Stimulated activated CD4-positive, alpha-beta T cell treated with anti-CD3 and anti-CD28 coated beads, Interleukin-15, amount 100 ng/mL, for 48 hours (primary cell): ENCODE results near the gene AGRN.
"Not testable (repeated sequence)": the region's sequence is repeated elsewhere in the genome, so short reads cannot be mapped to it uniquely, and the experiment has no call there.

Source experiments
- DNase-seq, 2 donors: peaks; one replicate each; pipeline ENCODE4 v3.0.0-alpha.2; 2020; ENCODE audit warnings: low read depth in 2 of 2

AGRN gene

DNA sequence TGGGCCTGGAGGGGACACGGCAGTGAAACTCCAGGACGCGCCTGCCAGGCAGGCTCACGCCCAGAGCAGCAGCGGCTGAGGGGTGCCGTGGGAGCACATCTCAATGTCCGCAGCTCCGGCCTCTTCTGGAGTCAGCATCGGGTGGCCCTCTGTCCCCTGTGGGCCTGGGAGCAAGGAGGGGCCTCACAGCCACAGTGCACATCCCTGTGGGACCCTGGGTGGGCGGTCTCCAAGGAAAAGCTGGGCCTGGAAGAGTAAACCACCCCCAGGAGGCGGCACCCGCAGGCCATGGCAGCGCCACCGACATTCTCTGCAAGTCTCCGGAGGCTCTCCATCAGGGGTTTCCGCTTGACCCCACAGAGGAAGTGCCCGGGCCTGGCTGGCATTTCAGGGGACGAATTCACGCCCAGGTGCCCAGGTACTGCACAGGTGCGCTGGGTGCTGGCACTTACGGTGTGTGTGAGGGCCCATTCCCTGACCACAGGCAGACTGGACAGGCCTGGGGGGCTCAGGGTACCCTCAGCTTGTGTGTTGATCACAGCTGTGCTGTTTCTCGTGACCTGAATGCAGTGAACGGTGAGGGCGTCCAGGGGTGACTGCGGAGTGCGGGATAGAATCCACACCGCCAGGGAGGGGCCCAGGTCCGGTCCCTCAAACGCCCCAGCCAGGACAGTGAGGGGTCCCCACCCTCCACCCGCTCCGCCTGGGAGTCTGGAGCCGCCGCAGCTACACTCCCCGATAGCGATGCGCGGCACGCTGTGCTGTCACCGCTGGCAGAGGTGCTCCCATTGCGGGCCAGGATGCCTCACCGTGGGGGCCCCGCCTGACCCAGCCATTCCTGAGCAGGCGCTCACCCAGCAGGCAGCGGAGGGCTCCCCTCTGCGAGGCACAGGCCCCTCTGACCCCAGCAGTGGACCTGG lies 70.8 kb downstream of the AGRN start:
- DNase-seq = no peak

- no peak for DNase-seq
These were observed 71.6 kb downstream of the AGRN start for GRCh38 chr1:1091344-1092148.

DNA sequence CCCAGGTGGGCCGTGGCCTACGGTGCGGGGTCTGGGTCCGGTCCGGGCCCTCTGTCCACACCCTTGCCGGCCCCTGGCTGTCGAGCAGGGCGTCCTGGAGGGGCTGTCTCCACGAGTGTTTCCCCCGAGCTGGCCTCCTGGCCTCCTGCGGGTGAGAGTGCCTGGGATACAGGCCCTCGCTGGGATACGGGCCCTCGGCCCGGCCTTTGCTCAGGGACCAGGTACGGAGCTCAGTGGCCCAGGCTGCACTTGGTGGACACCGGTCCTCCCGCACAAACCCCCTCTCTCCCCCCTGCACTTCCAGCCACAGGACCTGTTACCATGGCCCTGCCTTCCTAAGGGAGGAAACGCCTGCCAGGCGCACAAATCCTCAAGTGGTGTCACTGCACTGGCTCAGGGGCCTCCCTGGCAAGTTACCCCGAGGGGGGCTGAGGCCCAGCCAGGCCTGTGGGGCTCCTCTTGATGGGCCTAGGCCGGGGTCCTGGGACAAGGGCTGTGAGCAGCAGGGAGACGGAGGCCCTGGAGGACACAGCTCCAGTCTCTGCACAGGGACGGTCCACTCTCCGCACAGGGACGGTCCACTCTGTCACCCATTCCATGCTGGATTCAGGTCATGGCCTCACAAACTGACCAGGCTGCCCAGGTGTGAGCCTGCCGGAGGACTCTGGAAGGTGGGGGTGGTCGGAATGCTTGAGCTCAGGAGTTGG lies 72.4 kb downstream of the AGRN start:
- DNase-seq = no peak

DNA sequence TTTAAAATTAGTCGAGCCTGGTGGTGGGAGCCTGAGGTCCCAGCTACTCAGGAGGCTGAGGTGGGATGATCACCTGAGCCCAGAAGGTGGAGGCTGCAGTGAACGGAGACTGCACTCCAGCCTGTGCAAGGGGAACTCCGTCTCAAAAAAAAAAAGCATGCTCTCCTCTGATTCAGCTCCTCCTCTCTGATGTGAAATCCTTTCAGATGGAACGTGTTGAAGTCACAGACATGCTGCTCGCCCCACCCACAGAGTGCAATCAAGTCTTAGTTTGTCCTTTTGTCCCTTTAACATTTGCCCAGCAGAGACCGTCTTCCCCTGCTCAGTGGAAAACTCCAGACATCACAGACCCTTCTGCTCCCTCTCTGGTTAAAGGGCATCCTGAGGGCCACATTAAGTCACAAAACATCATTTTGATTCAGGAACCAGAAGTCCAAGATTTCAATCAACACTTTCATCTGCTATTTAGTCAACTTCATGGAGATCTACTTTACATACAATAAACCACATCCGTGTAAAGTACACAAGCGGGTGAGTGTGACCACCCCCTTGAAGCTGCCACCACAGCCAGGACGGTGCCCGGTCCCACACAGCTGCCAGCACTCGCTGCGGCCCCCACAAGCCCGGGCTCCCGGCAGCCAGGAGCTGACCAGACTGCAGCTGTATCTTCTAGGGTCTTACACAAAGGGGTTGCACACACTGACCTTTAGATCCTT lies 73.1 kb downstream of the AGRN start:
- no peak for DNase-seq

- DNase-seq = no peak
These were observed 73.7 kb downstream of the AGRN start for GRCh38 chr1:1093610-1093943.

DNA sequence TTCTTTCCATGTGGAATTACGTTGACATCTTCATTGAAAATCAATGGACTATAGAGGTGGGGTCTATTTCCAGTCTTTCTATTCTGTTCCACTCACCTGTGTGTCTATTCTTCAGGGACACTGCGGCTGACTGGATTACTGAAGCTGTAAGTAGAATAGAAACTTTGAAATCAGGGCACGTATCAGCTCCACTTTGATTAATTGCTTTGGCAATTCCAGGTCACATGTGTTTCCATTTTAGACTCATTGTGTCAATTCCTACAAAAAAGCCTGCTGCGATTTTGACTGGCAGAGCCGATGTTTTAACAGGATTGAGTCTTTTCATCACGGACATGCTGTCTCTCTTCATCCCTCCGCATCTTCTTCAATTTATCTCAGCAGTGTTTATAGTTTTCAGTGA lies 75.1 kb downstream of the AGRN start:
- no peak for DNase-seq

GRCh38 chr1:1096136-1096535 lies 76.2 kb downstream of the AGRN start:
- DNase-seq = not testable (repeated sequence)

GRCh38 chr1:1098681-1099421 lies 78.9 kb downstream of the AGRN start:
- no peak for DNase-seq

- no peak for DNase-seq
These were observed 79.7 kb downstream of the AGRN start for GRCh38 chr1:1099506-1100183.

- DNase-seq = no peak
These were observed 80.4 kb downstream of the AGRN start for GRCh38 chr1:1100296-1100695.

- DNase-seq = no peak
These were observed 81.6 kb downstream of the AGRN start for GRCh38 chr1:1101503-1101902.

- not testable (repeated sequence) for DNase-seq
These were observed 84.2 kb downstream of the AGRN start for GRCh38 chr1:1104152-1104551.
